SK-N-SH (cell line): Measurements from ENCODE around the gene RCHY1. TPM values are rescaled to one million over a fixed set of nuclear protein-coding genes. Genes with fewer than 3 reads are reported as not detected.
A peak's percentile ranks its signal among the peaks of the same experiment; 100 is the strongest.

Experiments
- CTCF ChIA-PET: fragments of 300-600, 350-600 bp; formaldehyde crosslinking; extraction: SDS; loops from one replicate; lab custom pipeline; 2021; lab: Yijun Ruan, JAX
- POLR2A ChIA-PET: fragments of 350-600 bp; sonication (Branson Sonifier 250); formaldehyde crosslinking; extraction: SDS; loops from one replicate; lab custom pipeline; 2020; ENCODE audit warnings: antibody characterized with exemption, inconsistent platforms; lab: Yijun Ruan, JAX
- DNase-seq: peaks from one replicate; pipeline ENCODE4 v3.0.0; 2012
- H2AFZ ChIP-seq: fragments of 200-600 bp; sonication (generic); 2 replicates; pipeline ENCODE4 v1.8.1; 2016; ENCODE audit warnings: antibody characterized with exemption, mild to moderate bottlenecking, low read depth
- H3F3A ChIP-seq: fragments of 200-600 bp; sonication (generic); replicated peaks from 2 replicates; pipeline ENCODE3; 2016; ENCODE audit warnings: antibody characterized with exemption, mild to moderate bottlenecking; ENCODE audit not compliant: insufficient read depth
- H3K27ac ChIP-seq, 2 experiments: fragments of 200-500 bp in 1 of 2; fragments of 200-600 bp in 1 of 2; sonication (Bioruptor generic) in 1 of 2; sonication (generic), shearing (Covaris generic) in 1 of 2; 2 replicates each; pipeline versions ENCODE4 v1.5.1 to v1.6.1; 2014 to 2016; ENCODE audit warnings: low read depth in 2 of 2, inconsistent platforms in 1 of 2, low read length in 1 of 2, mild to moderate bottlenecking in 1 of 2, mixed read lengths in 1 of 2
- H3K27me3 ChIP-seq: fragments of 200-600 bp; sonication (generic), shearing (Covaris generic); 2 replicates; pipeline ENCODE4 v1.6.1; 2016; ENCODE audit warnings: mixed run types; ENCODE audit not compliant: insufficient read depth
- H3K36me3 ChIP-seq, 2 experiments: fragments of 200-500 bp in 1 of 2; fragments of 200-600 bp in 1 of 2; sonication (Bioruptor generic) in 1 of 2; sonication (generic) in 1 of 2; replicated peaks in 1 of 2; 2 replicates each; pipeline versions ENCODE3 to v1.5.1; 2014 to 2016; ENCODE audit warnings: low read length in 1 of 2, mild to moderate bottlenecking in 1 of 2; ENCODE audit not compliant: insufficient read depth in 2 of 2, control insufficient read depth in 1 of 2
- H3K4me1 ChIP-seq, 2 experiments: fragments of 200-500 bp in 1 of 2; fragments of 200-600 bp in 1 of 2; sonication (Bioruptor generic) in 1 of 2; sonication (generic), shearing (Covaris generic) in 1 of 2; 2 replicates each; pipeline versions ENCODE4 v1.5.1 to v1.6.1; 2014 to 2016; ENCODE audit warnings: low read depth in 1 of 2, low read length in 1 of 2, mixed run types in 1 of 2; ENCODE audit not compliant: insufficient read depth in 2 of 2, control insufficient read depth in 1 of 2
- H3K4me2 ChIP-seq: fragments of 200-600 bp; sonication (generic), shearing (Covaris generic); 2 replicates; pipeline ENCODE4 v1.6.1; 2017; ENCODE audit warnings: mixed run types
- H3K4me3 ChIP-seq, 2 experiments: fragments of 200-500 bp in 1 of 2; fragments of 200-600 bp in 1 of 2; sonication (Bioruptor generic) in 1 of 2; sonication (generic), shearing (Covaris generic) in 1 of 2; 2 replicates each; pipeline versions ENCODE4 v1.5.1 to v1.8.1; 2014 to 2016; ENCODE audit warnings: low read depth in 2 of 2, inconsistent platforms in 1 of 2, low read length in 1 of 2, mild to moderate bottlenecking in 1 of 2, mixed read lengths in 1 of 2, moderate library complexity in 1 of 2
- H3K79me2 ChIP-seq: fragments of 200-600 bp; sonication (generic); 2 replicates; pipeline ENCODE4 v1.8.1; 2017; ENCODE audit warnings: mild to moderate bottlenecking; ENCODE audit not compliant: insufficient read depth
- H3K9ac ChIP-seq: fragments of 200-600 bp; sonication (generic); 2 replicates; pipeline ENCODE4 v1.6.1; 2017; ENCODE audit warnings: mixed run types
- H3K9me2 ChIP-seq: fragments of 200-600 bp; sonication (generic); 2 replicates; pipeline ENCODE4 v1.6.1; 2017; ENCODE audit warnings: mixed run types
- H3K9me3 ChIP-seq: fragments of 200-600 bp; sonication (generic); 2 replicates; pipeline ENCODE4 v1.6.1; 2017; ENCODE audit warnings: mixed run types, mild to moderate bottlenecking, moderate library complexity
- H4K20me1 ChIP-seq: fragments of 200-600 bp; sonication (generic); 2 replicates; pipeline ENCODE4 v1.6.1; 2017; ENCODE audit warnings: mild to moderate bottlenecking, mixed run types; ENCODE audit not compliant: insufficient read depth
- CHD2 ChIP-seq: fragments of 150-350 bp; IDR thresholded peaks from 2 replicates; pipeline ENCODE4 v1.6.1; 2018; ENCODE audit warnings: low read length; ENCODE audit not compliant: partially characterized antibody
- EP300 ChIP-seq, 2 experiments: IDR thresholded peaks; 2 replicates each; pipeline versions ENCODE4 v1.4.0 to v1.6.1; 2012; ENCODE audit warnings: borderline replicate concordance in 1 of 2, low read depth in 1 of 2, low read length in 1 of 2
- FOXM1 ChIP-seq: IDR thresholded peaks from 2 replicates; pipeline ENCODE4 v1.4.0; 2012; ENCODE audit warnings: low read depth, mild to moderate bottlenecking
- GABPA ChIP-seq: IDR thresholded peaks from 2 replicates; pipeline ENCODE4 v1.4.0; 2012; ENCODE audit warnings: low read depth, mild to moderate bottlenecking
- RXRA ChIP-seq: IDR thresholded peaks from 2 replicates; pipeline ENCODE4 v1.4.0; 2012; ENCODE audit warnings: low read depth, mild to moderate bottlenecking, borderline replicate concordance
- TEAD4 ChIP-seq: IDR thresholded peaks from 2 replicates; pipeline ENCODE4 v1.4.0; 2012; ENCODE audit warnings: mild to moderate bottlenecking, borderline replicate concordance; ENCODE audit not compliant: insufficient read depth
- WGBS: methylation state at CpG from one replicate; pipeline ENCODE4 v1.1.6; 2017; ENCODE audit warnings: low lambda C conversion rate; 5-methylcytosine and 5-hydroxymethylcytosine counted together
- polyA plus RNA-seq, 3 experiments: library from polyadenylated mRNA; depleted of rRNA; stranded (reverse); fragments of >200 nt; gene quantifications; 2 replicates each; pipeline ENCODE4 v1.2.3, GENCODE V29; 2012
- TF ChIP-seq, protein P1 (sequence below): IDR thresholded peaks from 2 replicates; pipeline ENCODE4; 2012

Gene RCHY1
- polyA plus RNA-seq, 1 of the 3 experiments (the other 2 are of a cell fraction), result 17.4 TPM

- H3K79me2 ChIP-seq, result peaks cover 23% of the 10 kb centered on the region
- no peaks in the 10 kb centered on the region for H3K27me3 ChIP-seq
- H3K27ac ChIP-seq, result no peak overlapping the region
- no peak overlapping the region for H2AFZ ChIP-seq
- 100% methylated on average over 2 of the region's 2 CpGs for WGBS
- H3F3A ChIP-seq, result peaks cover 11% of the 10 kb centered on the region
- ChIA-PET POLR2A (no interaction called here), CTCF (interaction anchor here (0.6 to 1.0 kb wide), 2 partner anchors 15 to 495 kb away, joined by 3 to 4 read pairs; partner anchors contain the start of genes RCHY1 and THAP6)
- H3K9me2 ChIP-seq, result no peaks in the 10 kb centered on the region
- H4K20me1 ChIP-seq, result no peaks in the 10 kb centered on the region
- no peak for DNase-seq
- H3K4me3 ChIP-seq, result no peak overlapping the region
- H3K4me1 ChIP-seq, result peaks cover 2 to 7% of the 10 kb centered on the region in 2 experiments; a peak in 3 of 4 replicates
- peaks cover 5% of the 10 kb centered on the region; the same call in 1 of the 2 replicates for H3K9me3 ChIP-seq
- H3K4me2 ChIP-seq, result no peak overlapping the region
- H3K9ac ChIP-seq, result no peak overlapping the region
- H3K36me3 ChIP-seq, result peaks cover 26 to 46% of the 10 kb centered on the region in 2 experiments
- no peak for TF ChIP-seq TEAD4
- TF ChIP-seq RXRA, result no peak
These were observed 14.3 kb downstream of the RCHY1 start for GRCh38 chr4:75499900-75500299.

- Histone ChIP-seq H3K9ac (peak overlapping the region; percentile 22; the same call in 1 of the 2 replicates), H3K9me3 (peaks cover 5% of the 10 kb centered on the region; the same call in 1 of the 2 replicates), H3K36me3 (peaks cover 29 to 36% of the 10 kb centered on the region in 2 experiments), H3K4me2 (0 out of 2 replicates have a peak overlapping the region, but pooled peaks have one; percentile 17), H4K20me1 (no peaks in the 10 kb centered on the region), H3K4me3 (no peak overlapping the region), H3K79me2 (peaks cover 20% of the 10 kb centered on the region), H3K27me3 (no peaks in the 10 kb centered on the region), H2AFZ (no peak overlapping the region), H3K4me1 (peaks cover 2 to 7% of the 10 kb centered on the region in 2 experiments; a peak in 3 of 4 replicates), H3K27ac (peak overlapping the region in 1 of 2 experiments; percentile 34; a peak in 1 of 4 replicates), H3K9me2 (no peaks in the 10 kb centered on the region), H3F3A (peaks cover 11% of the 10 kb centered on the region)
- CTCF ChIA-PET, result interaction anchor here (1.7 kb wide), 1 partner anchor 15 kb away, joined by 7 read pairs; no protein-coding TSS in a partner anchor
- POLR2A ChIA-PET, result no interaction called here
- WGBS, result 45% methylated on average over 2 of the region's 2 CpGs
- DNase-seq, result no peak
- TF ChIP-seq CHD2, result no peak
These were observed 16.2 kb downstream of the RCHY1 start for GRCh38 chr4:75498041-75498440.

DNA sequence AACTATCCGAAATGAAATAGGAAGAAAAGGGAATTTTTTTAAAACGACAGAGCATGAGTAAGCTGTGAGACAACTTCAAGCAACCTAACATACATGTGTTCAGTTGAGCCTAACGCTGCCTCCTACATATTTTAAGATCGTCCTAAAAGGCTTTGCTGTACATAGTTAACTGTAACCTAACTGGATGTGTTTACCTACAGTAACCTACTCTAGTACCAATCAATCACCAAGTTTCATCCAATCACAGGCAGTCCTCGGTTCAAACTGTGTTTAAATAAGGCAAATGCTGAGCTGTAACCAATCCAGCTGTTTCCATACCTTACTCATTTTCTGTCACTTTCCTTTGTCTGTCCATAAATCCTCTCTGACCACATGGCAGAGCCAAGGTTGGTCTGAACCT, 17.1 kb downstream of the RCHY1 start:
- ChIA-PET POLR2A (interaction anchor here (1.4 kb wide), 1 partner anchor 17 kb away, joined by 4 read pairs; the partner anchor contains the start of genes RCHY1 and THAP6), CTCF (interaction anchor here (1.7 kb wide), 1 partner anchor 16 kb away, joined by 7 read pairs; no protein-coding TSS in a partner anchor)
- no peaks in the 10 kb centered on the region for H3K27me3 ChIP-seq
- no peak for DNase-seq
- peak overlapping the region; percentile 22; the same call in 1 of the 2 replicates for H3K9ac ChIP-seq
- peaks cover 20% of the 10 kb centered on the region for H3K79me2 ChIP-seq
- H3K4me3 ChIP-seq, result no peak overlapping the region
- peaks cover 5% of the 10 kb centered on the region; the same call in 1 of the 2 replicates for H3K9me3 ChIP-seq
- H3K27ac ChIP-seq, result peak overlapping the region in 1 of 2 experiments; percentile 34; a peak in 1 of 4 replicates
- H3K4me2 ChIP-seq, result 0 out of 2 replicates have a peak overlapping the region, but pooled peaks have one; percentile 17
- peaks cover 29 to 36% of the 10 kb centered on the region in 2 experiments for H3K36me3 ChIP-seq
- TF ChIP-seq FOXM1, result peak; percentile 64; the same call in 1 of the 2 replicates
- TF ChIP-seq, protein P1, sequence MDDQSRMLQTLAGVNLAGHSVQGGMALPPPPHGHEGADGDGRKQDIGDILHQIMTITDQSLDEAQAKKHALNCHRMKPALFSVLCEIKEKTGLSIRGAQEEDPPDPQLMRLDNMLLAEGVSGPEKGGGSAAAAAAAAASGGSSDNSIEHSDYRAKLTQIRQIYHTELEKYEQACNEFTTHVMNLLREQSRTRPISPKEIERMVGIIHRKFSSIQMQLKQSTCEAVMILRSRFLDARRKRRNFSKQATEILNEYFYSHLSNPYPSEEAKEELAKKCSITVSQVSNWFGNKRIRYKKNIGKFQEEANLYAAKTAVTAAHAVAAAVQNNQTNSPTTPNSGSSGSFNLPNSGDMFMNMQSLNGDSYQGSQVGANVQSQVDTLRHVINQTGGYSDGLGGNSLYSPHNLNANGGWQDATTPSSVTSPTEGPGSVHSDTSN, result peak; percentile 72
- TF ChIP-seq EP300 (IDR thresholded peaks at IDR 0.05; ENCODE audit: borderline replicate concordance in 1 of 2, low read depth in 1 of 2, low read length in 1 of 2), result no peak
- no peak for TF ChIP-seq GABPA
- TF ChIP-seq, all 33 proteins: peak for 2
- WGBS, result 50% methylated on average over 5 of the region's 5 CpGs
- no peaks in the 10 kb centered on the region for H4K20me1 ChIP-seq
- peaks cover 11% of the 10 kb centered on the region for H3F3A ChIP-seq
- H3K4me1 ChIP-seq, result peaks cover 2 to 7% of the 10 kb centered on the region in 2 experiments; a peak in 3 of 4 replicates
- no peaks in the 10 kb centered on the region for H3K9me2 ChIP-seq
- no peak overlapping the region for H2AFZ ChIP-seq
